Measurements from ENCODE around the gene AGPAT4.

The AGPAT4 gene

DNA sequence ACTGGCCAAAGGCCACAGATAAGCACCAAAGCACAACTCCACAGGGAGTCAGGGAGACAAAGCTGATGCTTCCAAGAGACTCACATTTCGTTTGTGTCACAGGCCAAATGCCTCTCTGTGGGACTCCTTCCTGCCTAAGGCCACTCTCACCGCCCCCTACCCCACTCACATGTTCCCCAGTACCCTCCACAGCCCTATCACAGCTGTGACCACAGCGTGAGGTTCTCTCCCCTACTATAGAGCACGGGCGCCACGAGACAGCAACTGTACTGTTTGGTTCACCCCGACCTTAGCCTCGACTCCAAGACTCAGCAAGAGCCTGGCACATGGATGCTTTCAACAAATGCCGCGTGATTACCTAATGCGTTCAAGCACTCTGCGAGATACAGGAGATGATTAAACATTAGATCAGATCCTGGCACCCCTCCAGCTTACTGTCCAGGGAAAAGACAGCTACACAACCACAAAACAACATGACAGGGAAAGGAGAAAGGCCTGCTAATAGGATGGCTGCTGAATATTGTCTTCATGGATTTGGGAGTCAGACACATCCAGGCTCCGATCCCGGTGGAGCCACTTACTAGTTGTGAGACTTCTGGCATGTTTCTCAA lies 105.5 kb downstream of the AGPAT4 start:
- H3K36me3 ChIP-seq (replicated peaks; ENCODE audit: insufficient read depth, low read length) = no peaks in the 10 kb centered on the region
- no peaks in the 10 kb centered on the region for H3K9me3 ChIP-seq (replicated peaks; ENCODE audit: insufficient read depth, low read length)
- DNase-seq = no peak
- H3F3A ChIP-seq (ENCODE audit: insufficient read depth, low read length) = no peaks in the 10 kb centered on the region
- H3K4me1 ChIP-seq (ENCODE audit: low read length) = no peaks in the 10 kb centered on the region
- H2AFZ ChIP-seq (ENCODE audit: low read length) = no peak overlapping the region
- H4K20me1 ChIP-seq (ENCODE audit: insufficient read depth, low read length) = no peaks in the 10 kb centered on the region
- TF ChIP-seq EZH2 (optimal IDR thresholded peaks at IDR 0.05; ENCODE audit: low read depth, low read length) (no peak), EZH2phosphoT487 (IDR thresholded peaks at IDR 0.05; ENCODE audit: low read length) (no peak)
- TF ChIP-seq, protein P1, sequence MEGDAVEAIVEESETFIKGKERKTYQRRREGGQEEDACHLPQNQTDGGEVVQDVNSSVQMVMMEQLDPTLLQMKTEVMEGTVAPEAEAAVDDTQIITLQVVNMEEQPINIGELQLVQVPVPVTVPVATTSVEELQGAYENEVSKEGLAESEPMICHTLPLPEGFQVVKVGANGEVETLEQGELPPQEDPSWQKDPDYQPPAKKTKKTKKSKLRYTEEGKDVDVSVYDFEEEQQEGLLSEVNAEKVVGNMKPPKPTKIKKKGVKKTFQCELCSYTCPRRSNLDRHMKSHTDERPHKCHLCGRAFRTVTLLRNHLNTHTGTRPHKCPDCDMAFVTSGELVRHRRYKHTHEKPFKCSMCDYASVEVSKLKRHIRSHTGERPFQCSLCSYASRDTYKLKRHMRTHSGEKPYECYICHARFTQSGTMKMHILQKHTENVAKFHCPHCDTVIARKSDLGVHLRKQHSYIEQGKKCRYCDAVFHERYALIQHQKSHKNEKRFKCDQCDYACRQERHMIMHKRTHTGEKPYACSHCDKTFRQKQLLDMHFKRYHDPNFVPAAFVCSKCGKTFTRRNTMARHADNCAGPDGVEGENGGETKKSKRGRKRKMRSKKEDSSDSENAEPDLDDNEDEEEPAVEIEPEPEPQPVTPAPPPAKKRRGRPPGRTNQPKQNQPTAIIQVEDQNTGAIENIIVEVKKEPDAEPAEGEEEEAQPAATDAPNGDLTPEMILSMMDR (IDR thresholded peaks at IDR 0.05; ENCODE audit: low read length) = no peak
- no peaks in the 10 kb centered on the region for H3K27me3 ChIP-seq (replicated peaks; ENCODE audit: insufficient read depth, low read length)
- H3K79me2 ChIP-seq (ENCODE audit: low read length) = no peaks in the 10 kb centered on the region
- no peaks in the 10 kb centered on the region for H3K9me2 ChIP-seq (replicated peaks; ENCODE audit: insufficient read depth, low read length)
- H3K4me3 ChIP-seq (ENCODE audit: low read length) = no peak overlapping the region
- H3K4me2 ChIP-seq (ENCODE audit: low read depth, low read length) = no peak overlapping the region
- H3K9ac ChIP-seq (ENCODE audit: low read length) = no peak overlapping the region
- H3K27ac ChIP-seq (ENCODE audit: low read length) = no peak overlapping the region

DNA sequence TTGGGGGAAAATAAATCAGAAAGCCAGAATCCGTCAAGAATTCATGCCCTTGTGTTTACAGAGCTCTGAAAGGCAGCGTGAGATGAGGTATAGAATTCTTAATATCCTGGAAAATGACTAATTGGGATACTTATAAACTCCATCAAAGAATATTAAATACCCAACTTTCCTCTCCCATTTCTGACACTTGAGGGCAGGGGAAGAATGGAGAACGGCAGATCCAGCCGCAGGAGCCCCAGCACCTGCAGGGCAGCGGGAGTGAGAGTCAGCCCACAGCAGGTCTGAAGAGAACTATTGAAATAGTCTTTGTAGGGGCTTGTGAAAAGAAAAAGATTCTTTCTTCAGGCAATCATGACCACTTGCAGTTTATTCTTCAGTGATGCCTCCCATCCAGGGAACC lies 107.2 kb downstream of the AGPAT4 start:
- Histone ChIP-seq H3K9me3 (replicated peaks; ENCODE audit: insufficient read depth, low read length) (no peaks in the 10 kb centered on the region), H3F3A (ENCODE audit: insufficient read depth, low read length) (no peaks in the 10 kb centered on the region), H3K4me2 (ENCODE audit: low read depth, low read length) (no peak overlapping the region), H3K79me2 (ENCODE audit: low read length) (no peaks in the 10 kb centered on the region), H3K4me1 (ENCODE audit: low read length) (no peaks in the 10 kb centered on the region), H3K36me3 (replicated peaks; ENCODE audit: insufficient read depth, low read length) (no peaks in the 10 kb centered on the region), H2AFZ (ENCODE audit: low read length) (no peak overlapping the region), H3K4me3 (ENCODE audit: low read length) (no peak overlapping the region), H3K27ac (ENCODE audit: low read length) (no peak overlapping the region), H3K9me2 (replicated peaks; ENCODE audit: insufficient read depth, low read length) (no peaks in the 10 kb centered on the region), H3K9ac (ENCODE audit: low read length) (no peak overlapping the region), H3K27me3 (replicated peaks; ENCODE audit: insufficient read depth, low read length) (no peaks in the 10 kb centered on the region), H4K20me1 (ENCODE audit: insufficient read depth, low read length) (no peaks in the 10 kb centered on the region)
- TF ChIP-seq EZH2phosphoT487 (IDR thresholded peaks at IDR 0.05; ENCODE audit: low read length) (no peak), EZH2 (optimal IDR thresholded peaks at IDR 0.05; ENCODE audit: low read depth, low read length) (no peak)
- TF ChIP-seq, protein P1 (IDR thresholded peaks at IDR 0.05; ENCODE audit: low read length) = no peak
- no peak for DNase-seq

DNA sequence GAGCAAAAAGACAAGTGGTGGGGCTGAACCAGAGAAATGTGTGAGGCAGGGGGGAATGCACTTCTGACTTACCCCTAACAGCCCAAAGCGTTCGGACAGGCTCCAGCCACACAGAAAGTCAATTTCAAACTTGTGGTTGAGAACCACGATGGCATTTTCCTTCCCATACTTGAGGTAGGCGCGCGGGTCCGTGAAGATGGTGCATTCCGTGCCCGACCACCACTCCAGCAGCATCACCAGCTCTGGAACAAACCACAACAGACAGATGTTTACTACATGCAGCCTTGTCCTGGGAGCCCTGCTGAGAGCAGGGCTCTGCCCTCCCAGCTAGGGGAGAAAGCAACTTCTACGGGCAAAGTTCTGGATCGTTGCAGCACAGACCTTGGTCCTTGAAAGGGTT lies 107.7 kb downstream of the AGPAT4 start:
- H4K20me1 ChIP-seq (ENCODE audit: insufficient read depth, low read length) = no peaks in the 10 kb centered on the region
- no peak overlapping the region for H2AFZ ChIP-seq (ENCODE audit: low read length)
- H3K27me3 ChIP-seq (replicated peaks; ENCODE audit: insufficient read depth, low read length) = no peaks in the 10 kb centered on the region
- no peak for DNase-seq
- H3K9me3 ChIP-seq (replicated peaks; ENCODE audit: insufficient read depth, low read length) = no peaks in the 10 kb centered on the region
- no peaks in the 10 kb centered on the region for H3K9me2 ChIP-seq (replicated peaks; ENCODE audit: insufficient read depth, low read length)
- no peak overlapping the region for H3K4me3 ChIP-seq (ENCODE audit: low read length)
- H3F3A ChIP-seq (ENCODE audit: insufficient read depth, low read length) = no peaks in the 10 kb centered on the region
- TF ChIP-seq EZH2phosphoT487 (IDR thresholded peaks at IDR 0.05; ENCODE audit: low read length) (no peak), EZH2 (optimal IDR thresholded peaks at IDR 0.05; ENCODE audit: low read depth, low read length) (no peak)
- TF ChIP-seq, protein P1 (IDR thresholded peaks at IDR 0.05; ENCODE audit: low read length) = no peak
- H3K79me2 ChIP-seq (ENCODE audit: low read length) = no peaks in the 10 kb centered on the region
- H3K36me3 ChIP-seq (replicated peaks; ENCODE audit: insufficient read depth, low read length) = no peaks in the 10 kb centered on the region
- H3K4me1 ChIP-seq (ENCODE audit: low read length) = no peaks in the 10 kb centered on the region
- H3K4me2 ChIP-seq (ENCODE audit: low read depth, low read length) = no peak overlapping the region
- H3K27ac ChIP-seq (ENCODE audit: low read length) = no peak overlapping the region
- no peak overlapping the region for H3K9ac ChIP-seq (ENCODE audit: low read length)
